Keratinocyte (primary cell): ENCODE measurements around the gene FANCD2OS. TPM values are rescaled to one million over a fixed set of nuclear protein-coding genes. Genes with fewer than 3 reads are reported as not detected.
"Not testable (repeated sequence)": the region's sequence is repeated elsewhere in the genome, so short reads cannot be mapped to it uniquely, and the experiment has no call there.

Experiments used
- DNase-seq: peaks from one replicate; pipeline ENCODE4 v3.0.0-alpha.2; 2011; ENCODE audit warnings: low read depth, missing footprints, low spot score
- FAIRE-seq: peaks from 2 replicates; lab custom pipeline; 2011; peaks lifted over from hg19 to GRCh38; lab: Jason Lieb, UNC
- H2AFZ ChIP-seq: 2 replicates; pipeline ENCODE4 v1.6.0; 2012; ENCODE audit warnings: low read length, control low read depth, inconsistent platforms; ENCODE audit not compliant: control insufficient read depth
- H3K27ac ChIP-seq: 2 replicates; pipeline ENCODE4 v1.5.1; 2011; ENCODE audit warnings: low read length; ENCODE audit not compliant: control insufficient read depth, insufficient read depth
- H3K27me3 ChIP-seq: 3 replicates; pipeline ENCODE4 v1.6.0; 2011; ENCODE audit warnings: low read length; ENCODE audit not compliant: control insufficient read depth, insufficient read depth; ENCODE audit errors: extremely low read depth
- H3K36me3 ChIP-seq, 2 experiments: 2 replicates in 1 of 2; 3 replicates in 1 of 2; pipeline ENCODE4 v1.5.1; 2011; ENCODE audit warnings: low read length in 2 of 2, mild to moderate bottlenecking in 1 of 2; ENCODE audit not compliant: control insufficient read depth in 2 of 2, insufficient read depth in 2 of 2; ENCODE audit errors: extremely low read depth in 1 of 2
- H3K4me1 ChIP-seq: 3 replicates; pipeline ENCODE4 v1.5.1; 2011; ENCODE audit warnings: low read length; ENCODE audit not compliant: control insufficient read depth, insufficient read depth; ENCODE audit errors: extremely low read depth
- H3K4me2 ChIP-seq: 3 replicates; pipeline ENCODE4 v1.6.0; 2011; ENCODE audit warnings: low read depth, low read length; ENCODE audit not compliant: control insufficient read depth, insufficient read depth; ENCODE audit errors: extremely low read depth
- H3K4me3 ChIP-seq, 3 experiments: fragments of 200-600 bp in 1 of 3; sonication (generic) in 1 of 3; 2 replicates in 2 of 3; 3 replicates in 1 of 3; pipeline ENCODE4 v1.5.1; 2011 to 2016; ENCODE audit warnings: low read length in 3 of 3, mild to moderate bottlenecking in 3 of 3, control low read depth in 2 of 3, inconsistent platforms in 1 of 3, low read depth in 1 of 3, mixed read lengths in 1 of 3, mixed run types in 1 of 3, moderate library complexity in 1 of 3; ENCODE audit not compliant: control insufficient read depth in 2 of 3, insufficient read depth in 2 of 3; ENCODE audit errors: extremely low read depth in 1 of 3
- H3K79me2 ChIP-seq: 2 replicates; pipeline ENCODE4 v1.6.0; 2012; ENCODE audit warnings: low read length; ENCODE audit not compliant: control insufficient read depth, insufficient read depth
- H3K9ac ChIP-seq: 3 replicates; pipeline ENCODE4 v1.6.0; 2011; ENCODE audit warnings: low read length; ENCODE audit not compliant: control insufficient read depth, insufficient read depth; ENCODE audit errors: extremely low read depth
- H3K9me1 ChIP-seq: 3 replicates; pipeline ENCODE4 v1.6.0; 2011; ENCODE audit warnings: low read length; ENCODE audit not compliant: control insufficient read depth, insufficient read depth; ENCODE audit errors: extremely low read depth
- H3K9me3 ChIP-seq: 2 replicates; pipeline ENCODE4 v1.5.1; 2012; ENCODE audit warnings: low read depth, low read length; ENCODE audit not compliant: control insufficient read depth
- H4K20me1 ChIP-seq: 3 replicates; pipeline ENCODE4 v1.6.0; 2011; ENCODE audit warnings: low read length; ENCODE audit not compliant: control insufficient read depth, insufficient read depth; ENCODE audit errors: extremely low read depth
- CTCF ChIP-seq, 3 experiments: IDR thresholded peaks in 1 of 3; conservative IDR thresholded peaks in 1 of 3; optimal IDR thresholded peaks in 1 of 3; 2 replicates in 2 of 3; 3 replicates in 1 of 3; pipeline versions ENCODE3 to v1.5.1; 2011; ENCODE audit warnings: low read length in 3 of 3, mild to moderate bottlenecking in 3 of 3, moderate library complexity in 2 of 3, control low read depth in 1 of 3, inconsistent platforms in 1 of 3; ENCODE audit not compliant: insufficient read depth in 2 of 3; ENCODE audit errors: extremely low read depth in 1 of 3
- EZH2 ChIP-seq: IDR thresholded peaks from one replicate; pipeline ENCODE4 v1.6.1; 2012; ENCODE audit warnings: inconsistent platforms, mild to moderate bottlenecking, low read length, moderate library complexity
- dilution Hi-C: fragments of 300-500 bp; cut with MboI; formaldehyde crosslinking; loops from one replicate; pipeline ENCODE4 v1.7.0; 2020; ENCODE audit warnings: low sequenced_read_pairs; ENCODE audit not compliant: extremely low pct_ligation_motif_present
- polyA plus RNA-seq, 5 experiments: library from polyadenylated mRNA; depleted of rRNA in 3 of 5; stranded (reverse) in 3 of 5; stranded (forward) in 1 of 5; unstranded in 1 of 5; fragments of >200 nt; gene quantifications; 1 replicate in 1 of 5; 2 replicates in 3 of 5; 3 replicates in 1 of 5; pipeline versions ENCODE4 v1.2.1 to v1.2.3, GENCODE V29; 2011 to 2012; ENCODE audit warnings: missing spikeins in 2 of 5, low read depth in 1 of 5, low replicate concordance in 1 of 5

The FANCD2OS gene
- polyA plus RNA-seq, 1 donor (not counting 4 experiments of a cell fraction or from before 2014, with no cell fraction given) = not detected

- H3K27me3 ChIP-seq = no peaks in the 10 kb centered on the region
- dilution Hi-C loops = no loop called here
- H3K27ac ChIP-seq = no peak overlapping the region
- no peak for TF ChIP-seq CTCF (optimal IDR thresholded peaks at IDR 0.05 in 1 of 3, IDR thresholded peaks at IDR 0.05 in 1 of 3, conservative IDR thresholded peaks at IDR 0.05 in 1 of 3; ENCODE audit: extremely low read depth in 1 of 3, insufficient read depth in 2 of 3, low read length in 3 of 3)
- no peak for TF ChIP-seq EZH2
- no peaks in the 10 kb centered on the region for H3K9me1 ChIP-seq
- no peaks in the 10 kb centered on the region for H4K20me1 ChIP-seq
- no peaks in the 10 kb centered on the region for H3K9me3 ChIP-seq
- FAIRE-seq (no peak), DNase-seq (no peak)
- H3K79me2 ChIP-seq = no peaks in the 10 kb centered on the region
- peaks cover 0 to 7% of the 10 kb centered on the region in 2 experiments for H3K36me3 ChIP-seq
- H3K9ac ChIP-seq = no peak overlapping the region
- H3K4me2 ChIP-seq = no peak overlapping the region
- no peaks in the 10 kb centered on the region for H3K4me1 ChIP-seq
- no peak overlapping the region for H3K4me3 ChIP-seq
- no peak overlapping the region for H2AFZ ChIP-seq
These were observed 14.4 kb downstream of the FANCD2OS start for GRCh38 chr3:10093678-10094077.

- H3K79me2 ChIP-seq, H4K20me1 ChIP-seq, H3K4me1 ChIP-seq, H3K4me3 ChIP-seq, H2AFZ ChIP-seq, H3K4me2 ChIP-seq, H3K27ac ChIP-seq, H3K9me1 ChIP-seq, H3K27me3 ChIP-seq, H3K9ac ChIP-seq, H3K9me3 ChIP-seq, dilution Hi-C loops, DNase-seq, H3K36me3 ChIP-seq, FAIRE-seq: not testable (repeated sequence)
These were observed 16.7 kb downstream of the FANCD2OS start for GRCh38 chr3:10091387-10091786.

GRCh38 chr3:10090774-10091173, 17.3 kb downstream of the FANCD2OS start:
- DNase-seq, H3K27me3 ChIP-seq, H4K20me1 ChIP-seq, H2AFZ ChIP-seq, H3K4me3 ChIP-seq, H3K79me2 ChIP-seq, H3K9ac ChIP-seq, H3K27ac ChIP-seq, dilution Hi-C loops, H3K4me2 ChIP-seq, H3K9me3 ChIP-seq, H3K36me3 ChIP-seq, H3K9me1 ChIP-seq: not testable (repeated sequence)
- peak; percentile 77 for FAIRE-seq
- H3K4me1 ChIP-seq = peaks cover 10% of the 10 kb centered on the region
